Keratinocyte (primary cell): Measurements from ENCODE around the gene KLHL34.

Source experiments
- CTCF ChIP-seq, 3 experiments: IDR thresholded peaks in 1 of 3; conservative IDR thresholded peaks in 1 of 3; optimal IDR thresholded peaks in 1 of 3; 2 replicates in 2 of 3; 3 replicates in 1 of 3; pipeline versions ENCODE3 to v1.5.1; 2011; ENCODE audit warnings: low read length in 3 of 3, mild to moderate bottlenecking in 3 of 3, moderate library complexity in 2 of 3, control low read depth in 1 of 3, inconsistent platforms in 1 of 3; ENCODE audit not compliant: insufficient read depth in 2 of 3; ENCODE audit errors: extremely low read depth in 1 of 3
- EZH2 ChIP-seq: IDR thresholded peaks from one replicate; pipeline ENCODE4 v1.6.1; 2012; ENCODE audit warnings: inconsistent platforms, mild to moderate bottlenecking, low read length, moderate library complexity

- TF ChIP-seq CTCF (optimal IDR thresholded peaks at IDR 0.05 in 1 of 3, IDR thresholded peaks at IDR 0.05 in 1 of 3, conservative IDR thresholded peaks at IDR 0.05 in 1 of 3; ENCODE audit: extremely low read depth in 1 of 3, insufficient read depth in 2 of 3, low read length in 3 of 3) (no peak), EZH2 (no peak)
Observed at GRCh38 chrX:21610168-21610567, 48.0 kb downstream of the KLHL34 start.
